ENCODE results near the gene SENP3. TPM values are rescaled to one million over a fixed set of nuclear protein-coding genes. Genes with fewer than 3 reads are reported as not detected.
"Not testable (repeated sequence)": the region's sequence is repeated elsewhere in the genome, so short reads cannot be mapped to it uniquely, and the experiment has no call there.

Gene SENP3
- total and polyA plus RNA-seq, 5 donors from 2014 or later = 10.1 to 30.7 (median 12.3) TPM

DNA sequence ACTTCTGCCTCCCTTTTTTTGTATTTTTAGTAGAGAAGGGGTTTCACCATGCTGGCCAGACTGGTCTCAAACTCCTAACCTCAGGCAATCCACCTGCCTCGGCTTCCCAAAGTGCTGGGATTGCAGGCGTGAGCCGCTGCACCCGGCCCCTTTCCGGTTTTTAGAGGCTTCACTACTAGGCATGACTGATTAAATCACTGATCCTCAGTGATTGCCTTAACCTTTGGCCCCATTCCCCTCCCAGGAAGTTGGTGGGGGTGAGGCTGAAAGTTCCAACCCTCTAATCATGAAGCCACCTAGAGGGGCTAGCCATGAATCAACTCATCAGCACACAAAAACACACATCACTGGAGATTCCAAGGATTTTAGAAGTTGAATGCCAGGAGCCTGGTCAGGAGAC lies 35.8 kb downstream of the SENP3 start:
- peaks cover 45% of the 10 kb centered on the region for H3K36me3 Mint-ChIP-seq
- H3K27ac ChIP-seq (ENCODE audit: insufficient read depth, low read length, poor library complexity, severe bottlenecking); H3K4me3 Mint-ChIP-seq; H3K4me3 ChIP-seq (ENCODE audit: low read depth, low read length); H3K9me3 Mint-ChIP-seq; H3K27me3 Mint-ChIP-seq; H3K9me3 ChIP-seq (ENCODE audit: control insufficient read depth in 2 of 2, low read length in 2 of 2); H3K4me1 Mint-ChIP-seq; H3K27me3 ChIP-seq (ENCODE audit: control insufficient read depth, insufficient read depth, low read length); H3K27ac Mint-ChIP-seq; H3K4me1 ChIP-seq (ENCODE audit: control insufficient read depth, insufficient read depth, low read length, poor library complexity, severe bottlenecking); DNase-seq; ATAC-seq (ENCODE audit: low read depth in 2 of 2): not testable (repeated sequence)
- peaks cover 71% of the 10 kb centered on the region for H3K36me3 ChIP-seq (ENCODE audit: control insufficient read depth, insufficient read depth, low read length)

DNA sequence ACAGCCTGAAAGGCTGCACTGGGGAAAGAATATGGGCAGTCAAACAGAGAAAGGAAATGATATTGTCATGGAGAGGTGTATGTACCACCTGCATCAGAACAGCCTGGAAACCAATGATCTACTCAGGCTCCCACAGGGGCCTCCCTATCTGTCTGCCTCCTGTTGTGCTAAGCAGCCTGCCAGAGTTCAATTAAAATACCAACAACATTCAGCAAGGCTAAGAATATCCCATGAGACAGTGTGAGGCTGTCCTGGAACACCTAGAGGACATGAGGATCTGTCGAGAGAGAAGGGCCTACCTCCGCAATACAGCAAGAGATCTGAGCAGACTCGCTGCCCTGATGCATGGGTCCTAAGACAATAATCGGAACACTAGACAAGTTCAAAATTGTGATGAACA lies 44.6 kb downstream of the SENP3 start:
- H3K36me3 ChIP-seq (ENCODE audit: control insufficient read depth, insufficient read depth, low read length) = peaks cover 36% of the 10 kb centered on the region
- H3K36me3 Mint-ChIP-seq = peaks cover 36% of the 10 kb centered on the region
- no peaks in the 10 kb centered on the region for H3K9me3 ChIP-seq (ENCODE audit: control insufficient read depth in 2 of 2, low read length in 2 of 2)
- peaks cover 3% of the 10 kb centered on the region for H3K4me1 ChIP-seq (ENCODE audit: control insufficient read depth, insufficient read depth, low read length, poor library complexity, severe bottlenecking)
- H3K4me3 Mint-ChIP-seq = no peak overlapping the region
- ATAC-seq (ENCODE audit: low read depth in 2 of 2) = no peak
- H3K4me1 Mint-ChIP-seq = peaks cover 10 to 26% (median 20%) of the 10 kb centered on the region in 4 donors
- H3K27ac Mint-ChIP-seq = no peak overlapping the region
- no peak overlapping the region for H3K27ac ChIP-seq (ENCODE audit: insufficient read depth, low read length, poor library complexity, severe bottlenecking)
- DNase-seq = no peak
- H3K9me3 Mint-ChIP-seq = no peaks in the 10 kb centered on the region
- no peaks in the 10 kb centered on the region for H3K27me3 Mint-ChIP-seq
- H3K27me3 ChIP-seq (ENCODE audit: control insufficient read depth, insufficient read depth, low read length) = no peaks in the 10 kb centered on the region
- H3K4me3 ChIP-seq (ENCODE audit: low read depth, low read length) = no peak overlapping the region

GRCh38 chr17:7610641-7611040 lies 48.9 kb downstream of the SENP3 start:
- Histone ChIP-seq H3K4me3 (ENCODE audit: low read depth, low read length) (no peak overlapping the region), H3K27me3 (ENCODE audit: control insufficient read depth, insufficient read depth, low read length) (no peaks in the 10 kb centered on the region), H3K27ac (ENCODE audit: insufficient read depth, low read length, poor library complexity, severe bottlenecking) (no peak overlapping the region), H3K9me3 (ENCODE audit: control insufficient read depth in 2 of 2, low read length in 2 of 2) (no peaks in the 10 kb centered on the region), H3K36me3 (ENCODE audit: control insufficient read depth, insufficient read depth, low read length) (peaks cover 6% of the 10 kb centered on the region), H3K4me1 (ENCODE audit: control insufficient read depth, insufficient read depth, low read length, poor library complexity, severe bottlenecking) (peaks cover 29% of the 10 kb centered on the region)
- Mint-ChIP-seq H3K27ac (no peak overlapping the region), H3K27me3 (no peaks in the 10 kb centered on the region), H3K9me3 (no peaks in the 10 kb centered on the region), H3K4me3 (peak overlapping the region in 1 of 4 donors; percentile 83), H3K36me3 (peaks cover 16% of the 10 kb centered on the region), H3K4me1 (peaks cover 24 to 59% (median 45%) of the 10 kb centered on the region in 4 donors)
- ATAC-seq (ENCODE audit: low read depth in 2 of 2) (no peak), DNase-seq (no peak)

DNA sequence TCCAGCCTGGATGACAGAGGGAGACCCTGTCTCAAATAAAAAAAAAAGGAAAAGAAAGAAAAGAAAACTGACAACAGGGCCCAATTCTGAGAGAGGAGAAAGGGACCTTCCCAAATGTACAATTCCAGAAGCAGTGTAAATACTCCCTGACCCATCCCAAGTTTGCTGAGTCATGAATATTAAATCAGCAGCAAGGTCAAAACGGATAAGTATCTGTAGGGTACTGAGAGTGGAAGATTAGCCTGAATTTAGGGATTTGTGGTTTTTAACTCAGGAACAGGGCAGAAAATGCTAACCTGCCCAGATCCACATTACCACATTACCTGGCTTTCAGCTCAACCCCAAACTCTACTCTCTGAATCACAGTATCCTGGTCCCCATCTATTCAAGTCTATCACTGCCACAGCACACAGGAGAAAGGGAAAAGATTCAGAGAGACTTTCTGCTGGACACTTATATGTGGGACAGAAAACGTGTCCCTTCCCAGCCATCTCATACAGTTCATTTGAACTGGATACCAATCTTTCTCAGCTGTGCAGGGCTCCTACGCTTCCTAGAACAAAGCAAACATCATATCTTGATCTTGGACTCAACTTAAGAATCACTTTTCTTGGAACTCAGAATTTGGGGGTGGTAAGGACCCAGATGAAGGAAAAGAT lies 50.0 kb downstream of the SENP3 start:
- Histone ChIP-seq H3K9me3 (ENCODE audit: control insufficient read depth in 2 of 2, low read length in 2 of 2) (no peaks in the 10 kb centered on the region), H3K4me3 (ENCODE audit: low read depth, low read length) (peak overlapping the region; percentile 14), H3K4me1 (ENCODE audit: control insufficient read depth, insufficient read depth, low read length, poor library complexity, severe bottlenecking) (peaks cover 29% of the 10 kb centered on the region), H3K36me3 (ENCODE audit: control insufficient read depth, insufficient read depth, low read length) (no peaks in the 10 kb centered on the region), H3K27me3 (ENCODE audit: control insufficient read depth, insufficient read depth, low read length) (no peaks in the 10 kb centered on the region), H3K27ac (ENCODE audit: insufficient read depth, low read length, poor library complexity, severe bottlenecking) (no peak overlapping the region)
- Mint-ChIP-seq H3K9me3 (no peaks in the 10 kb centered on the region), H3K27ac (peak overlapping the region in 1 of 3 donors; percentile 45), H3K4me3 (peak overlapping the region; percentile 69 to 93 (median 88)), H3K27me3 (no peaks in the 10 kb centered on the region), H3K4me1 (peaks cover 21 to 59% (median 41%) of the 10 kb centered on the region in 4 donors), H3K36me3 (peaks cover 7% of the 10 kb centered on the region)
- DNase-seq (no peak), ATAC-seq (ENCODE audit: low read depth in 2 of 2) (no peak)

- peak overlapping the region in 2 of 3 donors; percentile 45 to 57 for H3K27ac Mint-ChIP-seq
- H3K4me1 ChIP-seq (ENCODE audit: control insufficient read depth, insufficient read depth, low read length, poor library complexity, severe bottlenecking) = peaks cover 29% of the 10 kb centered on the region
- H3K27me3 Mint-ChIP-seq = no peaks in the 10 kb centered on the region
- peak overlapping the region; percentile 84 to 94 (median 92) for H3K4me3 Mint-ChIP-seq
- no peak overlapping the region for H3K27ac ChIP-seq (ENCODE audit: insufficient read depth, low read length, poor library complexity, severe bottlenecking)
- ATAC-seq (ENCODE audit: low read depth in 2 of 2) = no peak
- DNase-seq = no peak
- peaks cover 7% of the 10 kb centered on the region for H3K36me3 Mint-ChIP-seq
- H3K4me3 ChIP-seq (ENCODE audit: low read depth, low read length) = peak overlapping the region; percentile 38
- H3K4me1 Mint-ChIP-seq = peaks cover 21 to 59% (median 41%) of the 10 kb centered on the region in 4 donors
- no peaks in the 10 kb centered on the region for H3K9me3 ChIP-seq (ENCODE audit: control insufficient read depth in 2 of 2, low read length in 2 of 2)
- no peaks in the 10 kb centered on the region for H3K36me3 ChIP-seq (ENCODE audit: control insufficient read depth, insufficient read depth, low read length)
- H3K27me3 ChIP-seq (ENCODE audit: control insufficient read depth, insufficient read depth, low read length) = no peaks in the 10 kb centered on the region
- no peaks in the 10 kb centered on the region for H3K9me3 Mint-ChIP-seq
Measured at GRCh38 chr17:7612294-7612640, 50.5 kb downstream of the SENP3 start.

DNA sequence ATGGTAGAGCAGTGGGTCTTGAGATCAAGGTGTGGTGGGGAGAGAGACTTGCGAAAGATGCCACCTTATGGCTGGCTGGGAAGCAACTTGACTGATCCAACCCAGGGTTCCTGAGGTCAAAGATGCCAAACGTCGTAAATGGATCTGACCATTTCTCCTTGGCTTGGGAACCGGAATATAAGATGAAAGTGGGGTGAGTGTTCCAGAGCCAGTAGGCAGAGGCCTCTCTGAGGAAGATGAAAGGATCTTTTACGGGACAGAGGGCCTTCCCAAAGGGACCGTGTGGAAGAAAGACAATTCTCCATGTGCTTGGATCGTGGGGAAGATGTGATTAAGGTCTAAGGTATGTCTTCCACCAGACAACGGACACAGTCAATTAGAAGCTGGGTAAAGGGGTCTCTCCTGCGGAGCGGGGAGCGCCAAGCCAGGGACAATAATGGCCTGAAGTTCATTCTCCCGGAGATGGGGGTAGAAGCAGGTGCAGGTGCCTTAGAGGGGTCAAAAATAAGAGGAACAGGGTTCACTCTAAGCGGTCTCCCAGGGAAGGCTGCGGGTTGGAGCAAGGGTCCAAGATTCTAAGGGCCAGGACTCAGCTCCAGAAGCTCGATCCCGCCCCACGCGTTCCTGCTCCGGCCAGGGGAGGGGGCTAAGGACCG lies 52.2 kb downstream of the SENP3 start:
- peak overlapping the region; percentile 82 to 96 (median 86) for H3K27ac Mint-ChIP-seq
- no peaks in the 10 kb centered on the region for H3K9me3 ChIP-seq (ENCODE audit: control insufficient read depth in 2 of 2, low read length in 2 of 2)
- H3K4me3 Mint-ChIP-seq = peak overlapping the region; percentile 84 to 94 (median 92)
- peaks cover 7% of the 10 kb centered on the region for H3K36me3 Mint-ChIP-seq
- peak overlapping the region; percentile 73 for H3K27ac ChIP-seq (ENCODE audit: insufficient read depth, low read length, poor library complexity, severe bottlenecking)
- no peaks in the 10 kb centered on the region for H3K36me3 ChIP-seq (ENCODE audit: control insufficient read depth, insufficient read depth, low read length)
- H3K4me3 ChIP-seq (ENCODE audit: low read depth, low read length) = peak overlapping the region; percentile 87
- peak in 1 of 3 donors; percentile 28 for DNase-seq
- peaks cover 21 to 54% (median 41%) of the 10 kb centered on the region in 4 donors for H3K4me1 Mint-ChIP-seq
- no peak for ATAC-seq (ENCODE audit: low read depth in 2 of 2)
- peaks cover 29% of the 10 kb centered on the region for H3K4me1 ChIP-seq (ENCODE audit: control insufficient read depth, insufficient read depth, low read length, poor library complexity, severe bottlenecking)
- H3K9me3 Mint-ChIP-seq = no peaks in the 10 kb centered on the region
- no peaks in the 10 kb centered on the region for H3K27me3 Mint-ChIP-seq
- no peaks in the 10 kb centered on the region for H3K27me3 ChIP-seq (ENCODE audit: control insufficient read depth, insufficient read depth, low read length)

DNA sequence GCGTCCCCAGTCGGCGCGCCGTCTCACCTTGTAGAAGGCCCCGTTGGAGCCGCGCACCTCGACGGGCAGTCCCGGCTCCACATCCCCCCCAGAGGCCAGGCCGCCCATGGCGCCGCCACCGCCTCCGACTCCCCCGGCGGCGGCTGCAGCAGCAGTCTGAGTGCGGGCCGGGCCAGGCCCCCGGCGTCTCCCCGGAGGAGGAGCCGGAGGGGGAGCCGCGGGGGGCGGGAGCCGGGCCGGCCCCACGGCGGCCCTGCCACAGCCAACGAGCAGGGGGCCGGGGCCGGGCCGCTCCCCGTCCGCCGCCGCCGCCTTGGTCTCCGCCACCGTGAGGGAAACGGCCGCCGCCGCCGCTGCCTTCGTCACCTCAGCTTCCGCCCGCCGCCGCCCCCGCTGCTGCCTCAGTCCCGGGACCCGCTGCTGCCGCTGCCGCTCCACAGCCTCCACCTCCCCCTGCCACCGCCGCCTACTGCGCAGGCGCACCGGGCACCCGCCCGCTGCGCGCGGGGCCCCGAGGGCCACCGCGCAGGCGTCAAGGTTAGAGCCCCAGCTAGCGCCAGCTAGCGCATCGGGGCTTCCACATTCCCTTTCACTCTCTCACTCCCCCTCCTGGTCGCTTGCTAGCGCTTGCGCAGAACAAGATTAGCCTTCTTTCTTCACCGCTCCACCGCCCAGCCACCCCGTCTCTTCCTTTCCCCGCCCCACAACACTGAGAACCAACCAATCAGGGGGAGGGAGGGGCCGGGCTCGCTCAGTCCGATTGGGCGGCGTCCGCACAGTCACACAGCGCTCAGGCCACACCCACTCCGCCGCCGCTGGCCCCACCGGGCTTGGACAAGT lies 52.9 kb downstream of the SENP3 start, which contains the start of gene FXR2:
Gene FXR2 (minus strand): TSS at position 473 of the 840 bp plus-strand sequence. CDS start 365 bp downstream, at position 108.
- H3K9me3 ChIP-seq (ENCODE audit: control insufficient read depth in 2 of 2, low read length in 2 of 2) = no peaks in the 10 kb centered on the region
- Mint-ChIP-seq H3K4me1 (peaks cover 16 to 47% (median 36%) of the 10 kb centered on the region in 4 donors), H3K27me3 (no peaks in the 10 kb centered on the region), H3K9me3 (no peaks in the 10 kb centered on the region), H3K36me3 (peaks cover 4% of the 10 kb centered on the region), H3K27ac (peak within 1 kb of the TSS; percentile 96 to 98 (median 97)), H3K4me3 (peak within 1 kb of the TSS; percentile 91 to 97 (median 93))
- peak within 1 kb of the TSS; percentile 83 for H3K27ac ChIP-seq (ENCODE audit: insufficient read depth, low read length, poor library complexity, severe bottlenecking)
- H3K4me1 ChIP-seq (ENCODE audit: control insufficient read depth, insufficient read depth, low read length, poor library complexity, severe bottlenecking) = peaks cover 29% of the 10 kb centered on the region
- H3K36me3 ChIP-seq (ENCODE audit: control insufficient read depth, insufficient read depth, low read length) = no peaks in the 10 kb centered on the region
- H3K27me3 ChIP-seq (ENCODE audit: control insufficient read depth, insufficient read depth, low read length) = no peaks in the 10 kb centered on the region
- DNase-seq = peak; percentile 99 to 100 (median 99)
- H3K4me3 ChIP-seq (ENCODE audit: low read depth, low read length) = peak within 1 kb of the TSS; percentile 87
- peak; percentile 92 to 94 for ATAC-seq (ENCODE audit: low read depth in 2 of 2)

All from CD4-positive, CD25-positive, alpha-beta regulatory T cell (primary cell).